Activated CD8-positive, alpha-beta memory T cell treated with anti-CD3 and anti-CD28 coated beads, Interleukin-2, amount 50 U/mL, for 48 hours (primary cell): ENCODE measurements around the gene WDTC1.
A peak's percentile ranks its signal among the peaks of the same experiment; 100 is the strongest.

Experiments
- DNase-seq: peaks from one replicate; pipeline ENCODE4 v3.0.0-alpha.2; 2020

The WDTC1 gene

GRCh38 chr1:27303509-27303908 lies 69.1 kb downstream of the WDTC1 start:
- DNase-seq: no peak

- DNase-seq: no peak
Measured at GRCh38 chr1:27306071-27306470, 71.6 kb downstream of the WDTC1 start.

GRCh38 chr1:27306892-27307761 lies 72.7 kb downstream of the WDTC1 start:
- DNase-seq: no peak

- no peak for DNase-seq
Measured at GRCh38 chr1:27307874-27308598, 73.6 kb downstream of the WDTC1 start.

GRCh38 chr1:27314169-27314568 lies 79.7 kb downstream of the WDTC1 start:
- DNase-seq: no peak

GRCh38 chr1:27314737-27315136 lies 80.3 kb downstream of the WDTC1 start:
- DNase-seq: no peak

GRCh38 chr1:27316860-27317259 lies 82.4 kb downstream of the WDTC1 start:
- no peak for DNase-seq

GRCh38 chr1:27318136-27318535 lies 83.7 kb downstream of the WDTC1 start:
- no peak for DNase-seq

- DNase-seq: no peak
Measured at GRCh38 chr1:27318596-27318995, 84.2 kb downstream of the WDTC1 start.

- DNase-seq: peak; percentile 99
Measured at GRCh38 chr1:27321813-27322568, 87.6 kb downstream of the WDTC1 start, which contains the start of gene TMEM222. TSS of gene TMEM222 (plus strand) at chr1:27322163. CDS start at chr1:27322198, 35 bp downstream.

GRCh38 chr1:27322569-27323240 lies 88.3 kb downstream of the WDTC1 start:
- no peak for DNase-seq

GRCh38 chr1:27325286-27325685 lies 90.9 kb downstream of the WDTC1 start:
- no peak for DNase-seq

- no peak for DNase-seq
Measured at GRCh38 chr1:27327964-27328363, 93.5 kb downstream of the WDTC1 start.

GRCh38 chr1:27330786-27331185 lies 96.4 kb downstream of the WDTC1 start:
- no peak for DNase-seq

- no peak for DNase-seq
Measured at GRCh38 chr1:27331426-27331825, 97.0 kb downstream of the WDTC1 start.

- DNase-seq: no peak
Measured at GRCh38 chr1:27331922-27332321, 97.5 kb downstream of the WDTC1 start.

GRCh38 chr1:27332536-27333281 lies 98.3 kb downstream of the WDTC1 start:
- peak; percentile 82 for DNase-seq

GRCh38 chr1:27333717-27334279 lies 99.4 kb downstream of the WDTC1 start:
- DNase-seq: no peak

GRCh38 chr1:27335506-27336422 lies 101.3 kb downstream of the WDTC1 start:
- no peak for DNase-seq

GRCh38 chr1:27336756-27337155 lies 102.3 kb downstream of the WDTC1 start:
- DNase-seq: no peak
